RWPE2 (cell line): Measurements from ENCODE around the gene TRIM26.

ENCODE experiments used
- ATAC-seq: fragments of 200-7000 bp; cut with Tn5 transposase; 3 replicates; pipeline ENCODE4 v1.9.1; 2021; ENCODE audit warnings: low read depth
- DNase-seq: peaks from one replicate; pipeline ENCODE4 v3.0.0-alpha.2; 2020; ENCODE audit warnings: low spot score
- H3K27ac ChIP-seq: fragments of 450-650 bp; 2 replicates; pipeline ENCODE4 v1.5.1; 2017; ENCODE audit warnings: mild to moderate bottlenecking; ENCODE audit not compliant: poor library complexity, severe bottlenecking
- H3K27me3 ChIP-seq: fragments of 250-450 bp; sonication (Bioruptor Pico); 2 replicates; pipeline ENCODE4 v1.5.1; 2021; ENCODE audit warnings: mild to moderate bottlenecking, moderate library complexity; ENCODE audit not compliant: insufficient read depth, poor library complexity, severe bottlenecking
- H3K36me3 ChIP-seq: fragments of 250-450 bp; sonication (Bioruptor Pico); 2 replicates; pipeline ENCODE4 v1.5.1; 2020; ENCODE audit warnings: low read depth, mild to moderate bottlenecking, moderate library complexity
- H3K4me1 ChIP-seq: fragments of 250-450 bp; sonication (Bioruptor Pico); 2 replicates; pipeline ENCODE4 v1.5.1; 2021; ENCODE audit warnings: mild to moderate bottlenecking, moderate library complexity; ENCODE audit not compliant: insufficient read depth, poor library complexity, severe bottlenecking
- H3K4me3 ChIP-seq: fragments of 250-450 bp; sonication (Bioruptor Pico); 2 replicates; pipeline ENCODE4 v1.5.1; 2021; ENCODE audit warnings: mild to moderate bottlenecking, moderate library complexity; ENCODE audit not compliant: severe bottlenecking
- H3K9me3 ChIP-seq: fragments of 250-450 bp; sonication (Bioruptor Pico); 2 replicates; pipeline ENCODE4 v1.5.1; 2021; ENCODE audit warnings: mild to moderate bottlenecking, moderate library complexity; ENCODE audit not compliant: severe bottlenecking
- TF ChIP-seq, protein P1 (sequence below): fragments of 450-650 bp; IDR thresholded peaks from one replicate; pipeline ENCODE4 v1.5.1; 2017; ENCODE audit warnings: mild to moderate bottlenecking, moderate library complexity; ENCODE audit not compliant: poor library complexity, severe bottlenecking

The TRIM26 gene

DNA sequence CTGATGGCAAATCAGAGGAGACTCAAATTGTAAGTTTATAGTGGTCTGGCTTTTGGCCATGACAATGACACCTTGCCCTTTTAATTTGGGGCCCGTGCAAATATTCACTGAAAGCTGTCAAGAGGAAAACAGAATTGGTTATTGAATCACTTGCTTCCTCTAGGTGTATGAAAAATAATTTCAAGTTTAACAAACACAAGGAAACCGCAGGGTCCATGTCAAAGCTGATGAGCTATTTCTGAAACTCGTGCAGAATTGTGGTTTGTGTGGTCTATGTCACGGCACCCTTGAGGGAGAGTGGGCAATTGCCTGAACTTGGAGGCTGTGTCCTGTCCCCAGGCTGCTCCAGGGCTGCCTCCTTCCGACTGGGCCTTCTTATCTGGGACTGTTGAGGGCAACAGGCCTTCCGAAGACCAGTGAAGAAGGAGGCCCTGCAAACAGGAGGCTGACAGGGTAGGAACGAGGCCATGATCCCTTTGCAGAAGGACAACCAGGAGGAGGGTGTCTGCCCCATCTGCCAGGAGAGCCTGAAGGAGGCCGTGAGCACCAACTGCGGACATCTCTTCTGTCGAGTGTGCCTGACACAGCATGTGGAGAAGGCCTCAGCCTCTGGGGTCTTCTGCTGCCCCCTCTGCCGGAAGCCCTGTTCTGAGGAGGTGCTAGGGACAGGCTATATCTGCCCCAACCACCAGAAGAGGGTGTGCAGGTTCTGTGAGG is 76.5 kb downstream of the TRIM26 start:
- TF ChIP-seq, protein P1, sequence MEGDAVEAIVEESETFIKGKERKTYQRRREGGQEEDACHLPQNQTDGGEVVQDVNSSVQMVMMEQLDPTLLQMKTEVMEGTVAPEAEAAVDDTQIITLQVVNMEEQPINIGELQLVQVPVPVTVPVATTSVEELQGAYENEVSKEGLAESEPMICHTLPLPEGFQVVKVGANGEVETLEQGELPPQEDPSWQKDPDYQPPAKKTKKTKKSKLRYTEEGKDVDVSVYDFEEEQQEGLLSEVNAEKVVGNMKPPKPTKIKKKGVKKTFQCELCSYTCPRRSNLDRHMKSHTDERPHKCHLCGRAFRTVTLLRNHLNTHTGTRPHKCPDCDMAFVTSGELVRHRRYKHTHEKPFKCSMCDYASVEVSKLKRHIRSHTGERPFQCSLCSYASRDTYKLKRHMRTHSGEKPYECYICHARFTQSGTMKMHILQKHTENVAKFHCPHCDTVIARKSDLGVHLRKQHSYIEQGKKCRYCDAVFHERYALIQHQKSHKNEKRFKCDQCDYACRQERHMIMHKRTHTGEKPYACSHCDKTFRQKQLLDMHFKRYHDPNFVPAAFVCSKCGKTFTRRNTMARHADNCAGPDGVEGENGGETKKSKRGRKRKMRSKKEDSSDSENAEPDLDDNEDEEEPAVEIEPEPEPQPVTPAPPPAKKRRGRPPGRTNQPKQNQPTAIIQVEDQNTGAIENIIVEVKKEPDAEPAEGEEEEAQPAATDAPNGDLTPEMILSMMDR, result no peak

GRCh38 chr6:30135757-30136156 is 77.4 kb downstream of the TRIM26 start, which contains the start of gene TRIM40:
TRIM40 (plus strand) TSS chr6:30136140; CDS start chr6:30137037, 897 bp downstream.
- no peak for DNase-seq
- Histone ChIP-seq H3K27me3 (no peaks in the 10 kb centered on the region), H3K4me3 (no peak within 1 kb of the TSS), H3K27ac (no peak within 1 kb of the TSS), H3K4me1 (no peaks in the 10 kb centered on the region), H3K9me3 (no peaks in the 10 kb centered on the region), H3K36me3 (no peaks in the 10 kb centered on the region)
- TF ChIP-seq, protein P1, result no peak
- ATAC-seq, result no peak

More for the DNA sequence above, 76.5 kb downstream of the TRIM26 start:
- no peaks in the 10 kb centered on the region for H3K9me3 ChIP-seq
- H3K4me1 ChIP-seq, result no peaks in the 10 kb centered on the region
- H3K4me3 ChIP-seq, result no peak overlapping the region
- H3K27ac ChIP-seq, result no peak overlapping the region
- H3K27me3 ChIP-seq, result no peaks in the 10 kb centered on the region
- H3K36me3 ChIP-seq, result no peaks in the 10 kb centered on the region
- no peak for ATAC-seq
- DNase-seq, result no peak

- TF ChIP-seq, protein P1, result no peak
- Histone ChIP-seq H3K9me3 (no peaks in the 10 kb centered on the region), H3K27me3 (no peaks in the 10 kb centered on the region), H3K4me1 (no peaks in the 10 kb centered on the region), H3K36me3 (no peaks in the 10 kb centered on the region), H3K4me3 (no peak overlapping the region), H3K27ac (no peak overlapping the region)
- ATAC-seq, result no peak
- DNase-seq, result no peak
Measured at GRCh38 chr6:30135147-30135546, 78.1 kb downstream of the TRIM26 start.
